ENCODE results near the gene STX16.

Gene STX16

GRCh38 chr20:58701431-58702160 is 50.5 kb downstream of the STX16 start:
- no peak overlapping the region for H3K27ac ChIP-seq (ENCODE audit: low read depth, low read length)
- peaks cover 10 to 85% (median 80%) of the 10 kb centered on the region in 5 donors for H3K36me3 ChIP-seq (ENCODE audit: control insufficient read depth in 5 of 5, insufficient read depth in 5 of 5, low read length in 5 of 5)
- peaks cover 3 to 19% (median 8%) of the 10 kb centered on the region in 5 donors for H3K4me1 ChIP-seq (ENCODE audit: control insufficient read depth in 5 of 5, insufficient read depth in 5 of 5, low read length in 5 of 5)

GRCh38 chr20:58702161-58702510 is 51.1 kb downstream of the STX16 start:
- H3K9ac ChIP-seq (ENCODE audit: low read length in 5 of 5), result no peak overlapping the region
- H3K4me1 ChIP-seq (ENCODE audit: control insufficient read depth in 5 of 5, insufficient read depth in 5 of 5, low read length in 5 of 5), result peaks cover 3 to 19% (median 8%) of the 10 kb centered on the region in 5 donors
- no peaks in the 10 kb centered on the region for H3K27me3 ChIP-seq (ENCODE audit: control insufficient read depth in 5 of 5, insufficient read depth in 4 of 5, low read length in 5 of 5)
- H3K4me3 ChIP-seq (ENCODE audit: low read depth in 1 of 5, low read length in 5 of 5), result no peak overlapping the region
- no peaks in the 10 kb centered on the region for H3K9me3 ChIP-seq (ENCODE audit: control insufficient read depth in 5 of 5, low read length in 5 of 5)
- H3K36me3 ChIP-seq (ENCODE audit: control insufficient read depth in 5 of 5, insufficient read depth in 5 of 5, low read length in 5 of 5), result peaks cover 10 to 82% (median 75%) of the 10 kb centered on the region in 5 donors
- H3K27ac ChIP-seq (ENCODE audit: low read depth, low read length), result no peak overlapping the region

More at GRCh38 chr20:58701431-58702160, 50.5 kb downstream of the STX16 start:
- Histone ChIP-seq H3K9ac (ENCODE audit: low read length in 5 of 5) (no peak overlapping the region), H3K4me3 (ENCODE audit: low read depth in 1 of 5, low read length in 5 of 5) (no peak overlapping the region), H3K27me3 (ENCODE audit: control insufficient read depth in 5 of 5, insufficient read depth in 4 of 5, low read length in 5 of 5) (no peaks in the 10 kb centered on the region), H3K9me3 (ENCODE audit: control insufficient read depth in 5 of 5, low read length in 5 of 5) (no peaks in the 10 kb centered on the region)

GRCh38 chr20:58702859-58703648 is 52.0 kb downstream of the STX16 start:
- Histone ChIP-seq H3K27me3 (ENCODE audit: control insufficient read depth in 5 of 5, insufficient read depth in 4 of 5, low read length in 5 of 5) (no peaks in the 10 kb centered on the region), H3K36me3 (ENCODE audit: control insufficient read depth in 5 of 5, insufficient read depth in 5 of 5, low read length in 5 of 5) (peaks cover 10 to 81% (median 69%) of the 10 kb centered on the region in 5 donors), H3K27ac (ENCODE audit: low read depth, low read length) (no peak overlapping the region), H3K4me3 (ENCODE audit: low read depth in 1 of 5, low read length in 5 of 5) (no peak overlapping the region), H3K9ac (ENCODE audit: low read length in 5 of 5) (no peak overlapping the region), H3K4me1 (ENCODE audit: control insufficient read depth in 5 of 5, insufficient read depth in 5 of 5, low read length in 5 of 5) (peaks cover 3 to 19% (median 8%) of the 10 kb centered on the region in 5 donors), H3K9me3 (ENCODE audit: control insufficient read depth in 5 of 5, low read length in 5 of 5) (no peaks in the 10 kb centered on the region)

GRCh38 chr20:58703765-58704371 is 52.8 kb downstream of the STX16 start:
- no peaks in the 10 kb centered on the region for H3K27me3 ChIP-seq (ENCODE audit: control insufficient read depth in 5 of 5, insufficient read depth in 4 of 5, low read length in 5 of 5)
- H3K9ac ChIP-seq (ENCODE audit: low read length in 5 of 5), result no peak overlapping the region
- no peak overlapping the region for H3K4me3 ChIP-seq (ENCODE audit: low read depth in 1 of 5, low read length in 5 of 5)
- H3K4me1 ChIP-seq (ENCODE audit: control insufficient read depth in 5 of 5, insufficient read depth in 5 of 5, low read length in 5 of 5), result peaks cover 3 to 19% (median 8%) of the 10 kb centered on the region in 5 donors
- H3K27ac ChIP-seq (ENCODE audit: low read depth, low read length), result no peak overlapping the region
- peaks cover 10 to 82% (median 71%) of the 10 kb centered on the region in 5 donors for H3K36me3 ChIP-seq (ENCODE audit: control insufficient read depth in 5 of 5, insufficient read depth in 5 of 5, low read length in 5 of 5)
- no peaks in the 10 kb centered on the region for H3K9me3 ChIP-seq (ENCODE audit: control insufficient read depth in 5 of 5, low read length in 5 of 5)

- Histone ChIP-seq H3K36me3 (ENCODE audit: control insufficient read depth in 5 of 5, insufficient read depth in 5 of 5, low read length in 5 of 5) (peaks cover 10 to 76% (median 63%) of the 10 kb centered on the region in 5 donors), H3K9me3 (ENCODE audit: control insufficient read depth in 5 of 5, low read length in 5 of 5) (no peaks in the 10 kb centered on the region), H3K9ac (ENCODE audit: low read length in 5 of 5) (no peak overlapping the region), H3K27ac (ENCODE audit: low read depth, low read length) (no peak overlapping the region), H3K4me3 (ENCODE audit: low read depth in 1 of 5, low read length in 5 of 5) (no peak overlapping the region), H3K27me3 (ENCODE audit: control insufficient read depth in 5 of 5, insufficient read depth in 4 of 5, low read length in 5 of 5) (no peaks in the 10 kb centered on the region), H3K4me1 (ENCODE audit: control insufficient read depth in 5 of 5, insufficient read depth in 5 of 5, low read length in 5 of 5) (peaks cover 1 to 11% (median 6%) of the 10 kb centered on the region in 5 donors)
Observed at GRCh38 chr20:58705208-58705926, 54.3 kb downstream of the STX16 start.

GRCh38 chr20:58706150-58706892 is 55.2 kb downstream of the STX16 start:
- Histone ChIP-seq H3K4me1 (ENCODE audit: control insufficient read depth in 5 of 5, insufficient read depth in 5 of 5, low read length in 5 of 5) (peaks cover 0 to 7% (median 0%) of the 10 kb centered on the region in 5 donors), H3K9me3 (ENCODE audit: control insufficient read depth in 5 of 5, low read length in 5 of 5) (no peaks in the 10 kb centered on the region), H3K27me3 (ENCODE audit: control insufficient read depth in 5 of 5, insufficient read depth in 4 of 5, low read length in 5 of 5) (no peaks in the 10 kb centered on the region), H3K9ac (ENCODE audit: low read length in 5 of 5) (no peak overlapping the region), H3K4me3 (ENCODE audit: low read depth in 1 of 5, low read length in 5 of 5) (no peak overlapping the region), H3K27ac (ENCODE audit: low read depth, low read length) (no peak overlapping the region), H3K36me3 (ENCODE audit: control insufficient read depth in 5 of 5, insufficient read depth in 5 of 5, low read length in 5 of 5) (peaks cover 10 to 78% (median 60%) of the 10 kb centered on the region in 5 donors)

GRCh38 chr20:58706975-58707681 is 56.0 kb downstream of the STX16 start:
- Histone ChIP-seq H3K27ac (ENCODE audit: low read depth, low read length) (no peak overlapping the region), H3K9me3 (ENCODE audit: control insufficient read depth in 5 of 5, low read length in 5 of 5) (no peaks in the 10 kb centered on the region), H3K27me3 (ENCODE audit: control insufficient read depth in 5 of 5, insufficient read depth in 4 of 5, low read length in 5 of 5) (no peaks in the 10 kb centered on the region), H3K4me3 (ENCODE audit: low read depth in 1 of 5, low read length in 5 of 5) (no peak overlapping the region), H3K36me3 (ENCODE audit: control insufficient read depth in 5 of 5, insufficient read depth in 5 of 5, low read length in 5 of 5) (peaks cover 10 to 77% (median 52%) of the 10 kb centered on the region in 5 donors), H3K9ac (ENCODE audit: low read length in 5 of 5) (no peak overlapping the region), H3K4me1 (ENCODE audit: control insufficient read depth in 5 of 5, insufficient read depth in 5 of 5, low read length in 5 of 5) (no peaks in the 10 kb centered on the region)

GRCh38 chr20:58707770-58708169 is 56.7 kb downstream of the STX16 start:
- no peaks in the 10 kb centered on the region for H3K9me3 ChIP-seq (ENCODE audit: control insufficient read depth in 5 of 5, low read length in 5 of 5)
- no peaks in the 10 kb centered on the region for H3K4me1 ChIP-seq (ENCODE audit: control insufficient read depth in 5 of 5, insufficient read depth in 5 of 5, low read length in 5 of 5)
- peaks cover 5 to 76% (median 51%) of the 10 kb centered on the region in 5 donors for H3K36me3 ChIP-seq (ENCODE audit: control insufficient read depth in 5 of 5, insufficient read depth in 5 of 5, low read length in 5 of 5)
- no peak overlapping the region for H3K4me3 ChIP-seq (ENCODE audit: low read depth in 1 of 5, low read length in 5 of 5)
- H3K9ac ChIP-seq (ENCODE audit: low read length in 5 of 5), result no peak overlapping the region
- H3K27ac ChIP-seq (ENCODE audit: low read depth, low read length), result no peak overlapping the region
- no peaks in the 10 kb centered on the region for H3K27me3 ChIP-seq (ENCODE audit: control insufficient read depth in 5 of 5, insufficient read depth in 4 of 5, low read length in 5 of 5)

All from subcutaneous abdominal adipose tissue (tissue), 5 donors.